AG10803 (cell line): ENCODE measurements around the gene AGPAT2.
"Not testable (repeated sequence)": the region's sequence is repeated elsewhere in the genome, so short reads cannot be mapped to it uniquely, and the experiment has no call there.

Experiments used
- DNase-seq: peaks from one replicate; pipeline ENCODE4 v3.0.0; 2010; ENCODE audit warnings: low read depth
- H3K4me3 ChIP-seq: 2 replicates; pipeline ENCODE4 v1.5.1; 2011; ENCODE audit warnings: mild to moderate bottlenecking, low read length, control low read depth
- CTCF ChIP-seq: conservative IDR thresholded peaks from 2 replicates; pipeline ENCODE4 v1.5.1; 2011; ENCODE audit warnings: mild to moderate bottlenecking, low read length, control low read depth, inconsistent platforms

The AGPAT2 gene

GRCh38 chr9:136634904-136635303 lies 52.4 kb downstream of the AGPAT2 start:
- no peak for DNase-seq
- H3K4me3 ChIP-seq: no peak overlapping the region
- no peak for TF ChIP-seq CTCF

GRCh38 chr9:136632491-136633106 lies 54.7 kb downstream of the AGPAT2 start:
- not testable (repeated sequence) for H3K4me3 ChIP-seq, DNase-seq

- not testable (repeated sequence) for H3K4me3 ChIP-seq, DNase-seq
Measured at GRCh38 chr9:136632072-136632471, 55.2 kb downstream of the AGPAT2 start.

- DNase-seq: peak; percentile 77
- no peak overlapping the region for H3K4me3 ChIP-seq
- TF ChIP-seq CTCF: peak; percentile 86
Measured at GRCh38 chr9:136631038-136632000, 55.9 kb downstream of the AGPAT2 start.

GRCh38 chr9:136630662-136630992 lies 56.6 kb downstream of the AGPAT2 start:
- H3K4me3 ChIP-seq: no peak overlapping the region
- TF ChIP-seq CTCF: no peak
- no peak for DNase-seq

- TF ChIP-seq CTCF: peak; percentile 49
- no peak overlapping the region for H3K4me3 ChIP-seq
- DNase-seq: peak; percentile 22
Measured at GRCh38 chr9:136629879-136630661, 57.2 kb downstream of the AGPAT2 start.

- DNase-seq: no peak
- TF ChIP-seq CTCF: no peak
- H3K4me3 ChIP-seq: no peak overlapping the region
Measured at GRCh38 chr9:136629001-136629878, 58.0 kb downstream of the AGPAT2 start.
